Endothelial cell of umbilical vein (primary cell): Measurements from ENCODE around the gene NSD1. TPM values are rescaled to one million over a fixed set of nuclear protein-coding genes. Genes with fewer than 3 reads are reported as not detected.

Source experiments
- BruUV-seq: library from RNA; stranded (reverse); fragments of 400-500 nt; replicated peaks from 2 replicates; lab custom pipeline; 2021; lab: Mats Ljungman, UMichigan
- CTCF ChIA-PET: fragments of 300-600, 350-600 bp; sonication (Branson Sonifier 250); formaldehyde crosslinking; loops from one replicate; lab custom pipeline; 2021; ENCODE audit warnings: antibody characterized with exemption, inconsistent platforms; lab: Charles Lee
- POLR2A ChIA-PET: fragments of 300-600, 350-600 bp; sonication (Branson Sonifier 250); formaldehyde crosslinking; loops from one replicate; lab custom pipeline; 2021; ENCODE audit warnings: antibody characterized with exemption, inconsistent platforms; lab: Charles Lee
- DNase-seq: peaks from one replicate; pipeline ENCODE4 v3.0.0-alpha.2; 2011; ENCODE audit warnings: low read depth, low spot score
- FAIRE-seq: peaks from 2 replicates; lab custom pipeline; 2011; peaks lifted over from hg19 to GRCh38; lab: Jason Lieb, UNC
- H2AFZ ChIP-seq: 2 replicates; pipeline ENCODE4 v1.6.0; 2012; ENCODE audit warnings: low read depth, low read length, control low read depth, inconsistent platforms
- H3K27ac ChIP-seq: 2 replicates; pipeline ENCODE4 v1.5.1; 2011; ENCODE audit warnings: low read depth, mild to moderate bottlenecking, control low read depth, low read length, moderate library complexity; ENCODE audit not compliant: insufficient read depth
- H3K27me3 ChIP-seq, 2 experiments: 2 replicates each; pipeline versions ENCODE4 v1.6.0 to v1.6.1; 2011; ENCODE audit warnings: low read length in 2 of 2, mixed read lengths in 1 of 2; ENCODE audit not compliant: control insufficient read depth in 2 of 2, insufficient read depth in 2 of 2
- H3K36me3 ChIP-seq, 2 experiments: 2 replicates in 1 of 2; 3 replicates in 1 of 2; pipeline ENCODE4 v1.5.1; 2011; ENCODE audit warnings: low read length in 2 of 2, mild to moderate bottlenecking in 1 of 2, moderate library complexity in 1 of 2; ENCODE audit not compliant: control insufficient read depth in 2 of 2, insufficient read depth in 2 of 2; ENCODE audit errors: extremely low read depth in 1 of 2
- H3K4me1 ChIP-seq: 3 replicates; pipeline ENCODE4 v1.5.1; 2011; ENCODE audit warnings: mild to moderate bottlenecking, low read length; ENCODE audit not compliant: control insufficient read depth, insufficient read depth; ENCODE audit errors: extremely low read depth
- H3K4me2 ChIP-seq: 2 replicates; pipeline ENCODE4 v1.6.1; 2011; ENCODE audit warnings: low read length, control low read depth, mixed read lengths; ENCODE audit not compliant: insufficient read depth
- H3K4me3 ChIP-seq, 3 experiments: fragments of 200-600 bp in 1 of 3; sonication (generic), shearing (Covaris generic) in 1 of 3; replicated peaks in 1 of 3; 2 replicates each; pipeline ENCODE4 v1.5.1; 2011 to 2016; ENCODE audit warnings: control low read depth in 3 of 3, low read length in 3 of 3, mild to moderate bottlenecking in 2 of 3, inconsistent platforms in 1 of 3, low read depth in 1 of 3, moderate library complexity in 1 of 3; ENCODE audit not compliant: insufficient read depth in 1 of 3
- H3K79me2 ChIP-seq: 2 replicates; pipeline ENCODE4 v1.6.0; 2012; ENCODE audit warnings: low read length, inconsistent platforms; ENCODE audit not compliant: control insufficient read depth, insufficient read depth
- H3K9ac ChIP-seq: replicated peaks from 2 replicates; pipeline ENCODE3; 2011; ENCODE audit warnings: low read length, control low read depth; ENCODE audit not compliant: insufficient read depth; ENCODE audit errors: extremely low read depth
- H3K9me1 ChIP-seq: replicated peaks from 3 replicates; pipeline ENCODE4 v1.6.0; 2011; ENCODE audit warnings: mild to moderate bottlenecking, low read length; ENCODE audit not compliant: control insufficient read depth, insufficient read depth; ENCODE audit errors: extremely low read depth
- H3K9me3 ChIP-seq: replicated peaks from 2 replicates; pipeline ENCODE4 v1.5.1; 2012; ENCODE audit warnings: low read length, inconsistent platforms; ENCODE audit not compliant: control insufficient read depth, insufficient read depth
- H4K20me1 ChIP-seq: replicated peaks from 2 replicates; pipeline ENCODE3; 2011; ENCODE audit warnings: mild to moderate bottlenecking, low read length; ENCODE audit not compliant: control insufficient read depth, insufficient read depth; ENCODE audit errors: extremely low read depth
- EZH2 ChIP-seq: IDR thresholded peaks from 2 replicates; pipeline ENCODE4 v1.6.1; 2012; ENCODE audit warnings: borderline replicate concordance, low read depth, mild to moderate bottlenecking, moderate library complexity, low read length, inconsistent platforms; ENCODE audit not compliant: severe bottlenecking
- FOS ChIP-seq: IDR thresholded peaks from 2 replicates; pipeline ENCODE4 v1.6.1; 2011; ENCODE audit warnings: mild to moderate bottlenecking, low read length, moderate library complexity, borderline replicate concordance; ENCODE audit not compliant: insufficient read depth
- GATA2 ChIP-seq: IDR thresholded peaks from 2 replicates; pipeline ENCODE4 v1.7.0; 2011; ENCODE audit warnings: low read depth, mild to moderate bottlenecking, moderate library complexity, mixed read lengths, low read length; ENCODE audit not compliant: insufficient read length, insufficient read depth
- JUN ChIP-seq: IDR thresholded peaks from 2 replicates; pipeline ENCODE4 v1.6.1; 2011; ENCODE audit warnings: borderline replicate concordance, low read depth; ENCODE audit not compliant: insufficient read length, insufficient read depth
- MYC ChIP-seq: IDR thresholded peaks from one replicate; pipeline ENCODE4 v1.6.1; 2011; ENCODE audit warnings: mild to moderate bottlenecking, low read depth, low read length
- POLR2A ChIP-seq: IDR thresholded peaks from 2 replicates; pipeline ENCODE4 v1.6.1; 2012; ENCODE audit warnings: low read depth, mild to moderate bottlenecking, control low read depth, low read length
- POLR2AphosphoS5 ChIP-seq: IDR thresholded peaks from 2 replicates; pipeline ENCODE4 v1.6.1; 2012; ENCODE audit warnings: low read depth, mild to moderate bottlenecking, control low read depth, low read length, moderate library complexity; ENCODE audit not compliant: insufficient read depth
- dilution Hi-C: fragments of 300-500 bp; cut with MboI; formaldehyde crosslinking; loops from one replicate; pipeline ENCODE4 v1.15.0; 2019; ENCODE audit warnings: low sequenced_read_pairs; ENCODE audit not compliant: extremely low pct_ligation_motif_present
- intact Hi-C: fragments of 100-400 bp; cut with micrococcal nuclease; formaldehyde crosslinking; loops from one replicate; pipeline ENCODE4 v1.10.0; 2022
- polyA plus RNA-seq, 4 experiments: library from polyadenylated mRNA; depleted of rRNA in 3 of 4; stranded (reverse) in 3 of 4; unstranded in 1 of 4; fragments of >200 nt; gene quantifications; 2 replicates each; pipeline versions ENCODE4 v1.2.1 to v1.2.3, GENCODE V29; 2011 to 2012; ENCODE audit warnings: missing spikeins in 1 of 4
- total RNA-seq: library from RNA; stranded (reverse); gene quantifications from 2 replicates; pipeline ENCODE4 v1.2.3, GENCODE V29; 2021
- TF ChIP-seq, protein P1 (sequence below), 2 donors: IDR thresholded peaks; 1 replicate in 1 of 2; 2 replicates in 1 of 2; pipeline ENCODE4 v1.5.1; 2011; ENCODE audit warnings: low read length in 2 of 2, mild to moderate bottlenecking in 2 of 2, moderate library complexity in 2 of 2, control low read depth in 1 of 2, inconsistent platforms in 1 of 2, low read depth in 1 of 2; ENCODE audit not compliant: insufficient read depth in 1 of 2; ENCODE audit errors: extremely low read depth in 1 of 2
- TF ChIP-seq, protein P2 (sequence below): IDR thresholded peaks from 2 replicates; pipeline ENCODE4 v1.6.1; 2011; ENCODE audit not compliant: insufficient read depth, insufficient read length

The NSD1 gene
- total and polyA plus RNA-seq, 2 donors (not counting 3 experiments of a cell fraction or from before 2014, with no cell fraction given), result 14.4 to 90.4 TPM

DNA sequence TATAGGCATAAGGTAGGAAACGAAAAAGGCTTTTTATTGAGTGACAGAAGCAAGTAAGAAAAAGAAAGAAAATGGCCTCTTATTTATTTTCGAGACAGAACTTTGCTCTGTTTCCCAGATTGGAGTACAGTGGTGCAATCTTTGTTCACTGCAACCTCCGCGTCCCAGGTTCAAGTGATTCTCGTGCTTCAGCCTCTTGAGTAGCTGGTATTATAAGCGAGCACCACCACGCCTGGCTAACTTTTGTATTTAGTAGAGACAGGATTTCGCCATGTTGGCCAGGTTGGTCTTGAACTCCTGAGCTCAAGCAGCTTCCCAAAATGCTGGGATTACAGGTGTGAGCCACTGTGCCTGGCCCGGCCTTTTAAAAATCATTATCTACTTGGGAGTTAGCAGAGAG, 70.7 kb downstream of the NSD1 start:
- H3K4me1 ChIP-seq, result no peaks in the 10 kb centered on the region
- TF ChIP-seq POLR2AphosphoS5, result no peak
- TF ChIP-seq EZH2, result no peak
- no peak for TF ChIP-seq FOS
- TF ChIP-seq, protein P1, sequence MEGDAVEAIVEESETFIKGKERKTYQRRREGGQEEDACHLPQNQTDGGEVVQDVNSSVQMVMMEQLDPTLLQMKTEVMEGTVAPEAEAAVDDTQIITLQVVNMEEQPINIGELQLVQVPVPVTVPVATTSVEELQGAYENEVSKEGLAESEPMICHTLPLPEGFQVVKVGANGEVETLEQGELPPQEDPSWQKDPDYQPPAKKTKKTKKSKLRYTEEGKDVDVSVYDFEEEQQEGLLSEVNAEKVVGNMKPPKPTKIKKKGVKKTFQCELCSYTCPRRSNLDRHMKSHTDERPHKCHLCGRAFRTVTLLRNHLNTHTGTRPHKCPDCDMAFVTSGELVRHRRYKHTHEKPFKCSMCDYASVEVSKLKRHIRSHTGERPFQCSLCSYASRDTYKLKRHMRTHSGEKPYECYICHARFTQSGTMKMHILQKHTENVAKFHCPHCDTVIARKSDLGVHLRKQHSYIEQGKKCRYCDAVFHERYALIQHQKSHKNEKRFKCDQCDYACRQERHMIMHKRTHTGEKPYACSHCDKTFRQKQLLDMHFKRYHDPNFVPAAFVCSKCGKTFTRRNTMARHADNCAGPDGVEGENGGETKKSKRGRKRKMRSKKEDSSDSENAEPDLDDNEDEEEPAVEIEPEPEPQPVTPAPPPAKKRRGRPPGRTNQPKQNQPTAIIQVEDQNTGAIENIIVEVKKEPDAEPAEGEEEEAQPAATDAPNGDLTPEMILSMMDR (IDR thresholded peaks at IDR 0.05; ENCODE audit: extremely low read depth in 1 of 2, insufficient read depth in 1 of 2, low read depth in 1 of 2, low read length in 2 of 2), result no peak
- no peak for TF ChIP-seq MYC
- no peak for TF ChIP-seq GATA2
- no peak for TF ChIP-seq POLR2A
- TF ChIP-seq, protein P2, sequence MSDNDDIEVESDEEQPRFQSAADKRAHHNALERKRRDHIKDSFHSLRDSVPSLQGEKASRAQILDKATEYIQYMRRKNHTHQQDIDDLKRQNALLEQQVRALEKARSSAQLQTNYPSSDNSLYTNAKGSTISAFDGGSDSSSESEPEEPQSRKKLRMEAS, result no peak
- no peak for TF ChIP-seq JUN
- H3K9me1 ChIP-seq, result no peaks in the 10 kb centered on the region
- H3K27me3 ChIP-seq, result no peaks in the 10 kb centered on the region
- ChIA-PET POLR2A (no interaction called here), CTCF (interaction anchor here (1.2 kb wide), 1 partner anchor 47 kb away, joined by 3 read pairs; no protein-coding TSS in a partner anchor)
- H3K9ac ChIP-seq, result no peak overlapping the region
- H4K20me1 ChIP-seq, result no peaks in the 10 kb centered on the region
- no peak overlapping the region for H3K4me3 ChIP-seq
- intact Hi-C loops (no loop called here), dilution Hi-C loops (no loop called here)
- no peaks in the 10 kb centered on the region for H3K9me3 ChIP-seq
- H3K4me2 ChIP-seq, result no peak overlapping the region
- H3K36me3 ChIP-seq, result peaks cover 5 to 11% of the 10 kb centered on the region in 2 experiments
- H3K79me2 ChIP-seq, result peaks cover 5% of the 10 kb centered on the region
- no peak overlapping the region for H3K27ac ChIP-seq
- DNase-seq (no peak), FAIRE-seq (no peak)
- BruUV-seq, result no TSS peak
- no peak overlapping the region for H2AFZ ChIP-seq
